ENCODE results near the gene DLG2.

- TF ChIP-seq CTCF (conservative IDR thresholded peaks at IDR 0.05; ENCODE audit: low read length), result no peak
- TF ChIP-seq EZH2phosphoT487 (IDR thresholded peaks at IDR 0.05; ENCODE audit: borderline replicate concordance, low read depth, low read length), result no peak
These were observed 87.4 kb downstream of the DLG2 start for GRCh38 chr11:85539740-85540139.
